Measurements from ENCODE around the gene MT1H. TPM values are rescaled to one million over a fixed set of nuclear protein-coding genes. Genes with fewer than 3 reads are reported as not detected.
A peak's percentile ranks its signal among the peaks of the same experiment; 100 is the strongest.

Gene MT1H
- total and polyA plus RNA-seq, 9 of the 15 experiments (the other 6 are each of a cell fraction or from before 2014, with no cell fraction given) = 0.13 to 0.37 TPM; not detected in 7

GRCh38 chr16:56673921-56674320 is 4.3 kb downstream of the MT1H start (continued):
- TF ChIP-seq CTCFL (IDR thresholded peaks at IDR 0.05; ENCODE audit: borderline replicate concordance, insufficient read depth, low read depth, low read length, poor library complexity, severe bottlenecking) = peak; percentile 52
- TF ChIP-seq CXXC5 (CRISPR knock-in tag; IDR thresholded peaks at IDR 0.05) = 0 out of 2 replicates have a peak, but pooled peaks have one; percentile 15
- no peak for TF ChIP-seq BRCA1 (IDR thresholded peaks at IDR 0.05)
- TF ChIP-seq BRCA1 (CRISPR knock-in tag; IDR thresholded peaks at IDR 0.05) = no peak
- no peak for TF ChIP-seq CGGBP1 (CRISPR knock-in tag; IDR thresholded peaks at IDR 0.05)
- peak; percentile 70 to 73 (median 73) for TF ChIP-seq CTCF (IDR thresholded peaks at IDR 0.05 in 2 of 3, conservative IDR thresholded peaks at IDR 0.05 in 1 of 3; ENCODE audit: insufficient read depth in 2 of 3, low read depth in 1 of 3, low read length in 3 of 3)
- no peak for TF ChIP-seq HSF4 (CRISPR knock-in tag; IDR thresholded peaks at IDR 0.05; ENCODE audit: borderline replicate concordance)
- TF ChIP-seq RAD21 (CRISPR knock-in tag; conservative IDR thresholded peaks at IDR 0.05 in 1 of 2, IDR thresholded peaks at IDR 0.05 in 1 of 2) = peak; percentile 60 to 76

All from K562 (cell line).